ENCODE data around the gene CPLANE2.
A peak's percentile ranks its signal among the peaks of the same experiment; 100 is the strongest.
"Not testable (repeated sequence)": the region's sequence is repeated elsewhere in the genome, so short reads cannot be mapped to it uniquely, and the experiment has no call there.

The CPLANE2 gene

GRCh38 chr1:16218014-16218673, 18.8 kb downstream of the CPLANE2 start:
- TF ChIP-seq ZFX (IDR thresholded peaks at IDR 0.05): no peak
- TF ChIP-seq CTCF (conservative IDR thresholded peaks at IDR 0.05): no peak
- H3K27ac ChIP-seq: no peak overlapping the region

- H3K27ac ChIP-seq: no peak overlapping the region
- no peak for TF ChIP-seq CTCF (conservative IDR thresholded peaks at IDR 0.05)
- TF ChIP-seq ZFX (IDR thresholded peaks at IDR 0.05): no peak
Observed at GRCh38 chr1:16217061-16217785, 19.8 kb downstream of the CPLANE2 start.

- H3K27ac ChIP-seq: no peak overlapping the region
Observed at GRCh38 chr1:16215882-16216753, 20.9 kb downstream of the CPLANE2 start.

GRCh38 chr1:16215240-16215639, 21.7 kb downstream of the CPLANE2 start:
- not testable (repeated sequence) for H3K27ac ChIP-seq

More at GRCh38 chr1:16215882-16216753, 20.9 kb downstream of the CPLANE2 start:
- no peak for TF ChIP-seq CTCF (conservative IDR thresholded peaks at IDR 0.05)
- TF ChIP-seq ZFX (IDR thresholded peaks at IDR 0.05): no peak

- not testable (repeated sequence) for H3K27ac ChIP-seq
Observed at GRCh38 chr1:16213544-16213943, 23.4 kb downstream of the CPLANE2 start.

GRCh38 chr1:16213013-16213412, 24.0 kb downstream of the CPLANE2 start:
- TF ChIP-seq CTCF (conservative IDR thresholded peaks at IDR 0.05): no peak
- no peak for TF ChIP-seq ZFX (IDR thresholded peaks at IDR 0.05)
- H3K27ac ChIP-seq: no peak overlapping the region

- TF ChIP-seq CTCF (conservative IDR thresholded peaks at IDR 0.05) (no peak), ZFX (IDR thresholded peaks at IDR 0.05) (no peak)
- H3K27ac ChIP-seq: peak within 1 kb of the TSS; percentile 8; the same call in 1 of the 2 replicates
Observed at GRCh38 chr1:16212251-16212961, 24.6 kb downstream of the CPLANE2 start, which contains the start of gene ARHGEF19. ARHGEF19 (minus strand) TSS chr1:16212652; CDS start chr1:16209054, 3,598 bp downstream.
